Measurements from ENCODE around the gene KAT5.
A peak's percentile ranks its signal among the peaks of the same experiment; 100 is the strongest.

The KAT5 gene

GRCh38 chr11:65718531-65718930 is 6.5 kb downstream of the KAT5 start:
- Mint-ChIP-seq H3K27ac (no peak overlapping the region), H3K9me3 (no peaks in the 10 kb centered on the region), H3K4me1 (peaks cover 29% of the 10 kb centered on the region), H3K4me3 (peak overlapping the region; percentile 94 to 98 (median 96)), H3K27me3 (ENCODE audit: low read depth) (no peaks in the 10 kb centered on the region), H3K36me3 (ENCODE audit: low read depth) (peaks cover 43% of the 10 kb centered on the region)
- no peak for TF ChIP-seq CTCF (IDR thresholded peaks at IDR 0.05; ENCODE audit: unreplicated experiment in 3 of 3)

GRCh38 chr11:65718964-65719492 is 7.0 kb downstream of the KAT5 start:
- no peak for TF ChIP-seq CTCF (IDR thresholded peaks at IDR 0.05; ENCODE audit: unreplicated experiment in 3 of 3)
- H3K4me3 Mint-ChIP-seq: peak overlapping the region; percentile 94 to 98 (median 96)
- peaks cover 29% of the 10 kb centered on the region for H3K4me1 Mint-ChIP-seq
- no peaks in the 10 kb centered on the region for H3K27me3 Mint-ChIP-seq (ENCODE audit: low read depth)
- no peaks in the 10 kb centered on the region for H3K9me3 Mint-ChIP-seq
- H3K27ac Mint-ChIP-seq: no peak overlapping the region
- peaks cover 39% of the 10 kb centered on the region for H3K36me3 Mint-ChIP-seq (ENCODE audit: low read depth)

GRCh38 chr11:65719871-65720210 is 7.8 kb downstream of the KAT5 start:
- H3K4me3 Mint-ChIP-seq: peak overlapping the region; percentile 94 to 98 (median 96)
- H3K27ac Mint-ChIP-seq: peak overlapping the region; percentile 45 to 91 (median 90)
- no peaks in the 10 kb centered on the region for H3K27me3 Mint-ChIP-seq (ENCODE audit: low read depth)
- peaks cover 29% of the 10 kb centered on the region for H3K4me1 Mint-ChIP-seq
- no peak for TF ChIP-seq CTCF (IDR thresholded peaks at IDR 0.05; ENCODE audit: unreplicated experiment in 3 of 3)
- no peaks in the 10 kb centered on the region for H3K9me3 Mint-ChIP-seq
- peaks cover 32% of the 10 kb centered on the region for H3K36me3 Mint-ChIP-seq (ENCODE audit: low read depth)

GRCh38 chr11:65720211-65720934 is 8.3 kb downstream of the KAT5 start, which contains the start of gene RNASEH2C:
RNASEH2C (minus strand) TSS chr11:65720798; CDS start chr11:65720758, 40 bp downstream.
- TF ChIP-seq CTCF (IDR thresholded peaks at IDR 0.05; ENCODE audit: unreplicated experiment in 3 of 3): no peak
- Mint-ChIP-seq H3K27me3 (ENCODE audit: low read depth) (no peaks in the 10 kb centered on the region), H3K36me3 (ENCODE audit: low read depth) (peaks cover 27% of the 10 kb centered on the region), H3K9me3 (no peaks in the 10 kb centered on the region), H3K4me3 (peak within 1 kb of the TSS; percentile 94 to 98 (median 96)), H3K27ac (peak within 1 kb of the TSS; percentile 67 to 91 (median 90)), H3K4me1 (peaks cover 25% of the 10 kb centered on the region)

GRCh38 chr11:65722261-65722660 is 10.2 kb downstream of the KAT5 start:
- no peak overlapping the region for H3K27ac Mint-ChIP-seq
- H3K36me3 Mint-ChIP-seq (ENCODE audit: low read depth): peaks cover 14% of the 10 kb centered on the region
- peaks cover 25% of the 10 kb centered on the region for H3K4me1 Mint-ChIP-seq
- peaks cover 7% of the 10 kb centered on the region for H3K27me3 Mint-ChIP-seq (ENCODE audit: low read depth)
- no peak for TF ChIP-seq CTCF (IDR thresholded peaks at IDR 0.05; ENCODE audit: unreplicated experiment in 3 of 3)
- no peaks in the 10 kb centered on the region for H3K9me3 Mint-ChIP-seq
- peak overlapping the region; percentile 19 to 75 (median 22) for H3K4me3 Mint-ChIP-seq

GRCh38 chr11:65726660-65727059 is 14.6 kb downstream of the KAT5 start:
- Mint-ChIP-seq H3K9me3 (peaks cover under 1% of the 10 kb centered on the region), H3K4me3 (no peak overlapping the region), H3K4me1 (no peaks in the 10 kb centered on the region), H3K27me3 (ENCODE audit: low read depth) (peaks cover 7% of the 10 kb centered on the region), H3K27ac (no peak overlapping the region), H3K36me3 (ENCODE audit: low read depth) (no peaks in the 10 kb centered on the region)
- TF ChIP-seq CTCF (IDR thresholded peaks at IDR 0.05; ENCODE audit: unreplicated experiment in 3 of 3): no peak

Data from nephron (organoid).